ENCODE results near the gene MAP7D1.
"Not testable (repeated sequence)": the region's sequence is repeated elsewhere in the genome, so short reads cannot be mapped to it uniquely, and the experiment has no call there.

The MAP7D1 gene

GRCh38 chr1:36206323-36206858, 50.4 kb downstream of the MAP7D1 start:
- DNase-seq = no peak

GRCh38 chr1:36207339-36207738, 51.4 kb downstream of the MAP7D1 start:
- no peak for DNase-seq

- DNase-seq = no peak
Measured at GRCh38 chr1:36208978-36209703, 53.2 kb downstream of the MAP7D1 start.

- no peak for DNase-seq
Measured at GRCh38 chr1:36211307-36211706, 55.3 kb downstream of the MAP7D1 start.

GRCh38 chr1:36211841-36212240, 55.9 kb downstream of the MAP7D1 start:
- DNase-seq = no peak

GRCh38 chr1:36212782-36213181, 56.8 kb downstream of the MAP7D1 start:
- DNase-seq = no peak

GRCh38 chr1:36217670-36218069, 61.7 kb downstream of the MAP7D1 start:
- DNase-seq = no peak

GRCh38 chr1:36221901-36222300, 65.9 kb downstream of the MAP7D1 start:
- not testable (repeated sequence) for DNase-seq

GRCh38 chr1:36222481-36223380, 66.8 kb downstream of the MAP7D1 start:
- DNase-seq = no peak

- peak; percentile 65 to 81 for DNase-seq
Measured at GRCh38 chr1:36223381-36223995, 67.5 kb downstream of the MAP7D1 start.

- DNase-seq = peak; percentile 100
Measured at GRCh38 chr1:36223996-36224536, 68.1 kb downstream of the MAP7D1 start, which contains the start of gene THRAP3. Gene THRAP3, plus strand, starts transcription at chr1:36224443. Its CDS starts 58,121 bp downstream, at chr1:36282564.

GRCh38 chr1:36224537-36225282, 68.8 kb downstream of the MAP7D1 start:
- DNase-seq = no peak

- no peak for DNase-seq
Measured at GRCh38 chr1:36225283-36225899, 69.4 kb downstream of the MAP7D1 start.

- not testable (repeated sequence) for DNase-seq
Measured at GRCh38 chr1:36230279-36230678, 74.3 kb downstream of the MAP7D1 start.

Measured in CD4-positive, alpha-beta T cell treated with Interleukin-4 for 1 hour (primary cell).